GM12801 (cell line): ENCODE measurements around the gene SHTN1.

Experiments
- CTCF ChIP-seq: IDR thresholded peaks from one replicate; pipeline ENCODE4 v1.5.1; 2011; ENCODE audit warnings: control low read depth; ENCODE audit not compliant: insufficient read length; ENCODE audit errors: extremely low read depth

The SHTN1 gene, protein sequence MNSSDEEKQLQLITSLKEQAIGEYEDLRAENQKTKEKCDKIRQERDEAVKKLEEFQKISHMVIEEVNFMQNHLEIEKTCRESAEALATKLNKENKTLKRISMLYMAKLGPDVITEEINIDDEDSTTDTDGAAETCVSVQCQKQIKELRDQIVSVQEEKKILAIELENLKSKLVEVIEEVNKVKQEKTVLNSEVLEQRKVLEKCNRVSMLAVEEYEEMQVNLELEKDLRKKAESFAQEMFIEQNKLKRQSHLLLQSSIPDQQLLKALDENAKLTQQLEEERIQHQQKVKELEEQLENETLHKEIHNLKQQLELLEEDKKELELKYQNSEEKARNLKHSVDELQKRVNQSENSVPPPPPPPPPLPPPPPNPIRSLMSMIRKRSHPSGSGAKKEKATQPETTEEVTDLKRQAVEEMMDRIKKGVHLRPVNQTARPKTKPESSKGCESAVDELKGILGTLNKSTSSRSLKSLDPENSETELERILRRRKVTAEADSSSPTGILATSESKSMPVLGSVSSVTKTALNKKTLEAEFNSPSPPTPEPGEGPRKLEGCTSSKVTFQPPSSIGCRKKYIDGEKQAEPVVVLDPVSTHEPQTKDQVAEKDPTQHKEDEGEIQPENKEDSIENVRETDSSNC

DNA sequence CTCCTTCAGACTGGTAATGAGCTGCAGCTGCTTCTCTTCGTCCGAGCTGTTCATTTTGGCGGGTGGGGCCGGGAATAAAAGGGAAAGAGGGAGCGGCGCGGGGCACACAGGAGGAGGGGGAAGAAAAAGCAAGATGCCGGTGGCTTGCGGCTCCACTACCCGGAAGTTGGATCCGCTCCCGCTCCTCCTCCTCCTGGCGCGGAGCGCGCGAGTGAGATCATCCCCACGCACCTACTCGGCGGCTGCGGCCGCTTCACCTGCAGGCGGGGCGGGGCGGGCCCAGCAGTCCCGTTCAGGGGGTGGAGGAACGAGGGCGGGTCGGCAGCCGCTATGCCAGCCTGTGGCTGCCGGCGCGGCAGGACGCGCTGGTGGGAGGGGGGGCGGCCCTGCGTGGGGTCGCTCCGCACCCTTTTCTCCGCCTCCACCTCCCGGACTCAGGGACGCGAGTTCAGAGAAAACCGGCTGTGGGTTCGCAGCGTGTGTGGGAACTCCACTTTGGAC lies at the start of gene SHTN1:
TSS of gene SHTN1 (minus strand) at position 162 of the 501 bp plus-strand sequence. CDS start at position 54, 108 bp downstream.
- TF ChIP-seq CTCF: no peak

DNA sequence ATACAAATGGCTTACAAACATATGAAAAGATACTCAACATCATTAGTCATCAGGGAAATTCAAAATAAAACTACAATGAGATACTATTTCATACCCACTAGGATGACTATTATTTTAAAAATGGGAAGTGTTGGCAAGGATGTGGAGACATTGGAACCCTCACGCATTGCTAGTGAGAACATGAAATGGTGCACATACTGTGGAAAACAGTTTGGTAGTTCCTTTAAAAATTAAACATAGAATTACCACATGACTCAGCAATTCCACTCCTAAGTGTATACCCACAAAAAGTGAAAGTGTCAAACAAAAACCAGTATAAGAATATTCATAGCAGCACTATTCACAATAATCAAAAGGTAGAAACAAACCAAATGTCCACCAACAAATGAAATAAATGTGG lies 48.5 kb upstream of the SHTN1 start:
- TF ChIP-seq CTCF: no peak

DNA sequence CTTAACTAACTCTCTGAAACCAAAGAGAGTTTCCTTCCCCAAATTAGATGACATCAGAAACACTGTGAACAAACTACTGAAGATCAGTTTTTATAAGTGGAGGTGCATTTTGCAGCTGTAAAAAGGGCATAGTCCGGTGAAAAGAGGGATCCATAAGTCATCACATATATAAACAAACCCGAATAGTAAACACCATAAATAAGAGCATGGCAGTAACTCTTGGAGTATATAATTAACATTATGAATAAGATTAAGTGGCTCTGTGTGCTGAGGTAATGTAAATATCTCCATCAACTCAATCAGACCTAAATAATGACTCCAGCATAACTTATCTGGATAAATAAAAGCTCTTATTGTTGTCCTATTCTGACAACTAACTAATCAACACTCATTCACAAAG lies 43.0 kb upstream of the SHTN1 start:
- no peak for TF ChIP-seq CTCF

- TF ChIP-seq CTCF: no peak
Observed at GRCh38 chr10:117016266-117016665, 11.3 kb upstream of the SHTN1 start.

GRCh38 chr10:117014835-117015234 lies 9.8 kb upstream of the SHTN1 start:
- TF ChIP-seq CTCF: no peak

- TF ChIP-seq CTCF: no peak
Observed at GRCh38 chr10:117007080-117007479, 2.1 kb upstream of the SHTN1 start.

DNA sequence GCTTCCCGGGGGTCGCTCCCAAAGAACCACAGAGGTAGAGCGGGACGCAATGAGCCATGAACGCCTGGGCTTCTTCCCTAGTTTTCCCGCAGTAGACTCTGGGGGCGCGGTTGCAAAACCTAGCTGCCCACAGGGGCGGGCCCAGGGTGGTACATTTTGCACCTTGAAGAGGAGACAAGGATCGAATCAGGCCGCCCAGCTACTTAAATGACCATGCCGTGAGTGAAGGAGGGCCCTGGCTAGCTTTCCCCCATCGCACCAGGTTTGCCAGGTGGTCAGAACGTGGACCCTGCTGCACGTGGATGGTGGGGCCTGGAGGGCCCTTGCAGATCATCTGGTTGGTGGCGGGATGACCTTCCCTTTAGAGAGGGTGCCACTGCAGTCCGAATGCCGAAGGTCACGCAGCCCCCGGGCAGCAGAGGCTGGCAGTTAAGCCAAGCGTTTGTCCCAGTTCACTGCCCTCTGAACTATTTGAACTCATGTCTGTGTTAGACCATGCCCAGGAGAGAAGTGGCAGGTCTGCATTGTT lies 604 bp upstream of the SHTN1 start:
- TF ChIP-seq CTCF: no peak
